SIG-M5 (cell line): Measurements from ENCODE around the gene FOXQ1.

ENCODE experiments used
- DNase-seq: peaks from one replicate; lab custom pipeline; 2025; lab: John Stamatoyannopoulos, UW

Gene FOXQ1

GRCh38 chr6:1363298-1363697 lies 51.4 kb downstream of the FOXQ1 start:
- no peak for DNase-seq

GRCh38 chr6:1363729-1364572 lies 52.1 kb downstream of the FOXQ1 start:
- DNase-seq = no peak
